GM21447 (cell line): ENCODE measurements around the gene RET.

Experiments used
- ATAC-seq: cut with Tn5 transposase; IDR thresholded peaks from one replicate; pipeline ENCODE4 v1.9.1; 2021; ENCODE audit not compliant: unreplicated experiment

Gene RET

GRCh38 chr10:43118631-43119415 lies 42.0 kb downstream of the RET start:
- no peak for ATAC-seq

DNA sequence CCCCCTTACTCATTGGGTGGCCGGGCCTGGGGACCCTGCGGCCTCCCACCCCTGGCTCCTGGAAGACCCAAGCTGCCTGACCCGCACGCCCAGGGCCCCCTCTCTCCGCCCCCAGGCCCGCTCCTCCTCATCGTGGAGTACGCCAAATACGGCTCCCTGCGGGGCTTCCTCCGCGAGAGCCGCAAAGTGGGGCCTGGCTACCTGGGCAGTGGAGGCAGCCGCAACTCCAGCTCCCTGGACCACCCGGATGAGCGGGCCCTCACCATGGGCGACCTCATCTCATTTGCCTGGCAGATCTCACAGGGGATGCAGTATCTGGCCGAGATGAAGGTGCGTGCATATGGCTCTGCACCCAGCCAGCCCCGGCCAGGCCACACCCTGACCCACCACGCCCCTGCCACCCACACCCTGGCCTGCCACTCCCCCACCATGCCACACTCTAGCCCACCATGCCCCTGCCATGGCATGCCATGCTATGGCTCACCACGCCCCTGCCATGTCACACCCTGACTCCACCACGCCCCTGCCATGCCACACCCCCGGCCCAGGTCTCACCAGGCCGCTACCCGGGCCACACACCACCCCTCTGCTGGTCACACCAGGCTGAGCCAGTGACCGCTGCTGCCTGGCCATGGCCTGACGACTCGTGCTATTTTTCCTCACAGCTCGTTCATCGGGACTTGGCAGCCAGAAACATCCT lies 42.7 kb downstream of the RET start:
- no peak for ATAC-seq

DNA sequence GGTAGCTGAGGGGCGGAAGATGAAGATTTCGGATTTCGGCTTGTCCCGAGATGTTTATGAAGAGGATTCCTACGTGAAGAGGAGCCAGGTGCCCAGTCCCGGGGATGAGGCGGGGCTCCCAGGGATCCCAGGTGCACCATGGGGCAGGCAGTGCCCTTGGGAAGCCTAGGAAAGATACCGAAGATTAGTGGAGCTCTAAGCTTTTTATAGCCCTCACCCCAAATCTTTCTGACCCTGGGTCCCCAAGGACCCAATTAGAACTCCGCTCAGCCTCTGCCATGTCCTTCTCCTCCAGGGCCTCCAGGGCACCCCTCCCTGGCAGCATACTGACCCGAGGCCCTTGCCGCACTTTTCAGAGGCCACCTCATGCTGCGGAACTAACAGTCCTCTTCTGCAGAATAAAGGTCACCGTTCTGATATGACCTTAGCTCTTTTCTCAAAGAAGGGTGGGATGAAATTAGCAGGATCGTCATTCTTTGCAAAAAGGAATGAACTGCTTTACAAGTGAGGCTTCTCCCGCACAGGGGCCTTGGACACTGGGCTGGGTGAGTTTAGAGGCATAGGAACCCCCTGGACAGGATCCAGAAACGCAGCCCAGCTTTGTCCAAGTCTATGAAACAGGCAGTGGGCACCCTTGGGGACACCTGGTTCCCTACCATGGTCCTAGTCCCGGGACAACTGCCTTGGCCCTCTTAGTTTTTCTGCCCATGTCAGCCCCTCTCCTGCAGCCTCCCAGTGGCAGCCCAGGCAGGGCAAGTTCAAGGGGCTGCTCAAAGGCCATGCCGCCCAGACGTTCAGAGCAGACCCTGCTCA lies 43.5 kb downstream of the RET start:
- no peak for ATAC-seq

DNA sequence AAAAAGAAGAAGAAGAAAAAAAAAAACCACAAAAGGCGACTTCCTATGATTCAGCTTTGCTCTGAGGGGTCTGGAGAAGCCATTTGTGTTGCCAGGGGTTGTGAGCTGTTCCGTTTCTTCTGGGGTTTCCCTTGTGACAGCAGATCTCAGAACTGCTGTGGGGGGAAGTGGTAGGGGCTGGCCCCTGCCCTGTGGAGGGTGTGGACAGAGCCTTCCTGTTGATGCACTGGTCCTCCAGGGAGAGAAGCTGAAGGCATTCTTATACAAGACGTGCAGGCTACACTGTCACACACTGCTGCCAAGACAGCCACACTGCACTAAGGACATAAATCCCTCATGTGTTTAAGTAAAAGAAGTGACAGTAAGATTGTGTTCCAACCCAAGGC lies 44.1 kb downstream of the RET start:
- peak; percentile 93 for ATAC-seq

- ATAC-seq: peak; percentile 18
Measured at GRCh38 chr10:43121444-43121843, 44.6 kb downstream of the RET start.

- ATAC-seq: no peak
Measured at GRCh38 chr10:43122096-43122495, 45.2 kb downstream of the RET start.

DNA sequence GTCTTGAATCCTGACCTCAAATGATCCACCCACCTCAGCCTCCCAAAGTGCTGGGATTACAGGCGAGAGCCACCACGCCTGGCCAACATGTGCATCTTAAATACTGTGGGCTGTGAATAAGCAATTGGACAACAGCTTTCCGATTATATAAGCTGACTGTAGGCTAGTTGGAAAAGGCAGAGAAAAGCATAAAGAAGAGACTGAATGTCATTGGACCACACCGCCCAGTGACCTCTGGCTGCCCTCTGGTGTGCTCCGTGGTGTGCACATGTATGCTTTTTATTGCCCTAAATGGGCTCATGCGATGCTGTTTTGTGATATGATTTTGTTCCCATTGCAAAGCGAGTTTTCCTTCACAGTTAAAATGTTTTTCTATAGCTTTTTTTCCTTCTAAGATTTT lies 46.0 kb downstream of the RET start:
- no peak for ATAC-seq

DNA sequence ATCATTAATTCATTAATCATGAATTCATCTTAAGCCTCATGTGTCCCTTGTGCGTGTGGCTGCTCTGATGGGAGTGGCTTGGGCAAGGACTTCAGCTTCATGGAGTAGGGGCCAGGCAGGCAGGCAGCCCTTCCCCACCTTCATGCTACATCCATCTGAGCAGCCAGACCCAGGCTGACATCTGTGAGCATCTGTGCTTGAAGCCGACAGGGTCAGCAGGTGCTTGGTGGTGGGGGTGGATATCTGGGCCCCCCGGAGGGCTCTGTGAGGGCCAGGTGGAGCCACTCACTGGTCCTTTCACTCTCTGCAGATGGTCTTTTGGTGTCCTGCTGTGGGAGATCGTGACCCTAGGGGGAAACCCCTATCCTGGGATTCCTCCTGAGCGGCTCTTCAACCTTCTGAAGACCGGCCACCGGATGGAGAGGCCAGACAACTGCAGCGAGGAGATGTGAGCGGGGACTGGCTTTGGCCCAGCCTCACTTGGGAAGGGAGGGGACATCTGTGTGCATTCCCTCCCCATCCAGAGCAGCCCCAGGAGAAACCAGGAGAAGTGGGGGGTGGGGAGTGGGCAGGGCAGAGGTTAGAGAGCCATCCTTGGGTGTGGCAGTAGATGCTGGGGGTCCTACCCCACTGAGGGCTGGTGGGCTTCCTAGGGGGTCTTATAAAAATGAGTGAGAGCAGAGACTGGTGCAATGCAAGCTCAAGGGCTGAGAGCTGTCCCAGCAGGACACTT lies 46.7 kb downstream of the RET start:
- no peak for ATAC-seq

GRCh38 chr10:43124094-43124521 lies 47.2 kb downstream of the RET start:
- ATAC-seq: no peak

GRCh38 chr10:43124574-43125273 lies 47.9 kb downstream of the RET start:
- no peak for ATAC-seq

DNA sequence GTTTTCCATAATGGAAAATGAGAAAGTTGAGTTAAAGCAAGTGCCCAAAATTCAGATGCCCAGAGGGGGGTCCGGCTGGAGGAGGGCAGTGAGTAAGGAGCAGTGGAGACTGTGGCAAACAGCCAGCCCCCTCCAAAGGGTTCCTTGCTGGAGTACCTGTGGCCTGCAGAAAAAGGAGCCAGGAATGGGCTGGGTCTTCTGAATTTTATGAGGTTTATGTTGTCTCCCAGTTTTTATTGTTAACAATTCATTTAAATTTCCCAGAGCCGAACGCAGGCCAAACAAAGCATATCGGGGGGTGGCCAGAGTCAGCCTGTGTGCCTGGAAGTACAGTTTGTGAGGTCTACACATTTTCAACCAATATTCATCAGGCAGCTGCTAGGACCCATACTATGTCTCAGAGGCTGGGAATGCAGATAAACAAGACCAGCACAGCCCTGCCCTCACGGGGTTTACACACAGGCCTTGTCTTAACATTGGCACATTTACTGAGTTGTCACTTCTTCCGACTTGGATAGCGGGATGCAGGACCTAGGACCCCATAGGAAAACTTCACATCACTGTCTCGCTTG lies 48.5 kb downstream of the RET start:
- ATAC-seq: no peak

- no peak for ATAC-seq
Measured at GRCh38 chr10:43125881-43126731, 49.2 kb downstream of the RET start.

DNA sequence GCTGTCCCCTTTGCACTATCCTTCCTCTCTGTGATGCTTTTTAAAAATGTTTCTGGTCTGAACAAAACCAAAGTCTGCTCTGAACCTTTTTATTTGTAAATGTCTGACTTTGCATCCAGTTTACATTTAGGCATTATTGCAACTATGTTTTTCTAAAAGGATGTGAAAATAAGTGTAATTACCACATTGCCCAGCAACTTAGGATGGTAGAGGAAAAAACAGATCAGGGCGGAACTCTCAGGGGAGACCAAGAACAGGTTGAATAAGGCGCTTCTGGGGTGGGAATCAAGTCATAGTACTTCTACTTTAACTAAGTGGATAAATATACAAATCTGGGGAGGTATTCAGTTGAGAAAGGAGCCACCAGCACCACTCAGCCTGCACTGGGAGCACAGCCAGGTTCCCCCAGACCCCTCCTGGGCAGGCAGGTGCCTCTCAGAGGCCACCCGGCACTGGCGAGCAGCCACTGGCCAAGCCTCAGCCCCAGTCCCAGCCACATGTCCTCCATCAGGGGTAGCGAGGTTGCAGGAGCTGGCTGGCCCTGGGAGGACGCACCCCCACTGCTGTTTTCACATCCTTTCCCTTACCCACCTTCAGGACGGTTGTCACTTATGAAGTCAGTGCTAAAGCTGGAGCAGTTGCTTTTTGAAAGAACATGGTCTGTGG lies 50.0 kb downstream of the RET start:
- peak; percentile 51 for ATAC-seq

DNA sequence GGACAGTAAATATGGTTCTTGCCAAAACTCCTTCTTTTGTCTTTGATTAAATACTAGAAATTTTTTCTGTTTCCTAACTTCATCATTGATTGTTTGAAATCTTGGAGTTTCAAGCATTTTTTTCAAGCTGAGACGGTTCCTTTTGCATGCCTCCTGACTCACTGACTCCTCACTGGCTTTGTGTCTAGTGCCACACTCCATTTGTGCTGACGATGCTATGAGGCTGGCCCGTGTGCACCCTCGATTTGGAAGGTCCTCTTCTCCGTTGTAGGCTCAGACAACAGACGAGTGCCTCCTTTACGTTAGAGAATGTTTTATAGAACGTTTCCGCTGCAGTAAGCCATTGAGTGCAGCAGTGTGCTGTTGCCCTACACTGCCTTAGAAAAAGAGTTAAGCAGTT lies 50.6 kb downstream of the RET start:
- no peak for ATAC-seq

GRCh38 chr10:43128331-43128730 lies 51.5 kb downstream of the RET start:
- ATAC-seq: no peak

GRCh38 chr10:43128958-43129706 lies 52.3 kb downstream of the RET start:
- ATAC-seq: peak; percentile 71

DNA sequence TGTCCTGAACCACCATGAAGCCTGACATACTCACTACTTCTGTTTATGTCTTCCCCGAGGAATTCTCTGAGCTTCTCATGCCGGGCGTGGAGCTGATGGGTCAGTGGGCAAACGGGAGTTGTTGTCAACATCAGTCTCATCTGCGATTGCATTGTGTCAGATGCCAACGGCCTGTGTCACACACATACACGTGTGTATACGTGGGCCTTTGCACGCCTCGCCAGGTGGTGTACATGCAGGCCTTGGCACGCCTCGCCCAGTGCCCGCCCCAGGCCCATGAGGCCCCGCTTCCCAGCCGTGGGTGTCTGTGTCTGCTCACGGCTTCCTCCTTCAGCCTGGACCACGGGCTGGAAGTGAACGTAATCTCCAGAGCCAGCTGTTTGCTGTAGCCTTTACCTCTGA lies 53.9 kb downstream of the RET start:
- ATAC-seq: no peak

- no peak for ATAC-seq
Measured at GRCh38 chr10:43131256-43131655, 54.4 kb downstream of the RET start.
